Epidermal melanocyte (primary cell): Measurements from ENCODE around the gene TET3.
"Not testable (repeated sequence)": the region's sequence is repeated elsewhere in the genome, so short reads cannot be mapped to it uniquely, and the experiment has no call there.

ENCODE experiments used
- DNase-seq: peaks from one replicate; pipeline ENCODE4 v3.0.0; 2011; ENCODE audit warnings: low spot score; ENCODE audit not compliant: insufficient read length

The TET3 gene

GRCh38 chr2:73984203-73984921 lies at the start of gene TET3:
TET3 (plus strand) TSS chr2:73984910; CDS start chr2:73986404, 1,494 bp downstream.
- no peak for DNase-seq

- DNase-seq: no peak
Observed at GRCh38 chr2:73935641-73936040, 49.1 kb upstream of the TET3 start.

GRCh38 chr2:73937103-73937885 lies 47.4 kb upstream of the TET3 start:
- no peak for DNase-seq

- no peak for DNase-seq
Observed at GRCh38 chr2:73937899-73938298, 46.8 kb upstream of the TET3 start.

- DNase-seq: no peak
Observed at GRCh38 chr2:73938718-73939352, 45.9 kb upstream of the TET3 start.

GRCh38 chr2:73939419-73939818 lies 45.3 kb upstream of the TET3 start:
- DNase-seq: no peak

GRCh38 chr2:73940066-73940465 lies 44.6 kb upstream of the TET3 start:
- DNase-seq: not testable (repeated sequence)

- no peak for DNase-seq
Observed at GRCh38 chr2:73942664-73943063, 42.0 kb upstream of the TET3 start.

- no peak for DNase-seq
Observed at GRCh38 chr2:73944714-73945113, 40.0 kb upstream of the TET3 start.

GRCh38 chr2:73946215-73946614 lies 38.5 kb upstream of the TET3 start:
- DNase-seq: no peak

- no peak for DNase-seq
Observed at GRCh38 chr2:73946666-73947065, 38.0 kb upstream of the TET3 start.

- DNase-seq: no peak
Observed at GRCh38 chr2:73947412-73948018, 37.2 kb upstream of the TET3 start.

- DNase-seq: no peak
Observed at GRCh38 chr2:73949802-73950201, 34.9 kb upstream of the TET3 start.

- no peak for DNase-seq
Observed at GRCh38 chr2:73952499-73953446, 31.9 kb upstream of the TET3 start.

- DNase-seq: no peak
Observed at GRCh38 chr2:73956218-73956865, 28.4 kb upstream of the TET3 start.

GRCh38 chr2:73961274-73961673 lies 23.4 kb upstream of the TET3 start:
- no peak for DNase-seq

GRCh38 chr2:73961823-73962615 lies 22.7 kb upstream of the TET3 start:
- no peak for DNase-seq

GRCh38 chr2:73962798-73963197 lies 21.9 kb upstream of the TET3 start:
- DNase-seq: no peak

GRCh38 chr2:73963385-73964120 lies 21.2 kb upstream of the TET3 start:
- no peak for DNase-seq
